Measurements from ENCODE around the gene CLIP4.
"Not testable (repeated sequence)": the region's sequence is repeated elsewhere in the genome, so short reads cannot be mapped to it uniquely, and the experiment has no call there.

The CLIP4 gene

DNA sequence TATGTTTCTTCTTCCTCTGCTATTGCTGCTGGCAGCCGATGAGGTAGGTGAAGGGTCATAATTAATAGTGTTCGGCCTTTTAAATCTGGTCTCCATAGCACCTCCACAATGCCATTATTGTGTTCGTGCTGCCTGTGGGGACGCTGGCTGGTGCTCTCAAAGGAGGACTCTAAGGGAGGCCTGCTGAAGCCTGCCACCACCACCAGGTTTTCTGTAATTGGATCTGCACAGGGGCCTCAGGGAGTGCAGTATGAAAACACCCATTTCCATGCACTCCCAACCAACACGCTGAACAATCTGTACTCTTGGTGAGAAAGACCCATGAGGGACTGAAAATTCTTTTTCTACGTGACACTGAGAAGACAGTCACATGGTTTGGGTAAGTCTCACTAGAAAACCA, 17.6 kb upstream of the CLIP4 start:
- no peak for DNase-seq (ENCODE audit: low read depth, low spot score)

DNA sequence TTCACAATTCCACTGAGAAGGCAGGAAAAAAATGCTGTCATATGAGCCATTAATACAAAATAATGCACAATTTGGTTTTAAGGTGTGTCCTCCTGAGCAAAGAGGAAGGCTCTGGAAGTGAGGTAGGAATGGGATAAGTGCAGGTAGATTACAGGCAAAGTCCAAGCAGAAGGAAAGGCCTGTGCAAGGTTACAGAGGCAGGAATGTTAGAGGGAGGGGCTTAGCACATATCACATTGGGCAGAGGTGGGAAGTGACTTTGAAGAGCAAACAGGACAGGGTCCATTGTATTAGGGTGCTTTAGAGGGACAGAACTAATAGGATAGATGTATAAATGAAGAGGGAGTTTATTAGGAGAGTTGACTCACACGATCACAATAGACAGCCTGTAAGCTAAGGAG, 14.7 kb upstream of the CLIP4 start:
- DNase-seq (ENCODE audit: low read depth, low spot score), result no peak

DNA sequence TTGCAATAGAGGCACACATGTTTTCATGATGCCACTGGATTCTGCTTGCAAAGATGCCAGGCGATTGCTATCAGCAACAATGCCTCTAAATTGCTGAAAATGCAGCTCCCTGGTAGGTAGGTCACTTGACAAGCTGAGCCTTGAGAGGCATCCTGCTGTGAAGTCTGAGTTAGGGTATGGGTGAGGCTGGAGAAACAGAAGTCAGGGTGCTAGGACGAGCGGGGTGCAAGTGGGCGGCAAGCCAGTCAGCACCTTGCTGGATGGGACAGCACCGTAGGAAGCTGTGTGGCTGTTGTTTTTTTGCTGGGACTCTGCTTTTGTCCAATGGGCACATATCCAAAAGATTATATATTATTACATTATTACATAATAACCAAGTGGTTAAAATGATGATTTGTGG, 10.5 kb upstream of the CLIP4 start:
- no peak for DNase-seq (ENCODE audit: low read depth, low spot score)

DNA sequence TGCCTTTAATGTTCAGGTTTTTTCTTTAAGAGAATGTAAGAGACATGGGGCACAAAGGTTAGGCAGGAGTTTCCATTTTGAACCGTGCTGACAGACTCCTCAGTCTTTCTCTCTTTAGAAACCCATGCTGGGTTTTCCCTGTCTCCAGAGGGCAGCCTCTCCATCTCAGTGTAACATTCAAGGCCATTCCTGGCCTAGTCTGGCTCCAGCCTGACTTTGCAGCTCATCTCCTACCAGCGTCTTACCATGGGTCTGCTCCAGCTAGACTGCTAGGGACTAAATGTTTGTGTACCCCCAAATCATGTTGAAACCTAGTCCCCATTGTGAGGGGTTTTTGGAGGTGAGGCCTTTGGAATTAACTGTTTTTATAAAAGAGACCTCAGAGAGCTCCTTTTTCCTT, 9.8 kb upstream of the CLIP4 start:
- DNase-seq (ENCODE audit: low read depth, low spot score), result no peak

DNA sequence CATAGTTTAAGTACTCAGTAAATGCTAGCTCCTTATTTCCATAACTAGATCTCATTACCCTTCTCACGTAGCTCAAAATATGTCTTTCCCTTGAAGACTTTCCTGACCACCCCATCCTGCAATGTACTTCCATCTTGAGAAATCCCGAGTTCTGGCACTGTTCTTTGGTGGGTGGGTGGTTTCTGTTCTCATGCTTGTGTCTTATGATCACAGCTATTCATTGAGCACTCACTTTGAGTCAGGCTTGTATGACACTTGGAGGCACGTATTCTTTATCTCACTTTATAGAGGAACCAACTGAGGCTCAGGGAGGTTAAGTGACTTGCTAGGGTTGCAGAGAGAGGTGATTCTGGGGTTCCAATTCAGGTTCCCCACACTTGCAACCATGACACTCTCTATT, 9.0 kb upstream of the CLIP4 start:
- no peak for DNase-seq (ENCODE audit: low read depth, low spot score)

DNA sequence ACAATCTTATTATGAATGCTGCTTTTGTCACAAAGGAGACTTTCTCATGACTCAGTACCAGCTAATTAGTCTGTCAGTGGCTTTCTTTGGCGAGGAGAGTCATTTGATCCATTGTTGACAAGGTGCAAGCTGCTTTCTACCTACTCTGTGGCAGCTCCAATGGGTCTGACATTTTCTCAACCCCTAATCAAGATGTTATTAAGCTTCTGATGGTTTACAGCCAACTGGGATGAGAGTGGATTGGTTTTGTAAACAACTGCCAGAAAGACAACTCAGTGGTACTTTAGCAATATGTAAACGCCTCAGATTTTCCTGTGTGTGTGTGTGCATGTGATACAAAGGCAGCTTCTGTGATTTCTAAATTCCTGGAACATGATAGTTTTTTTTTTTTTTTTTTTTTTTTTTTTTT, 8.2 kb upstream of the CLIP4 start:
- no peak for DNase-seq (ENCODE audit: low read depth, low spot score)

DNA sequence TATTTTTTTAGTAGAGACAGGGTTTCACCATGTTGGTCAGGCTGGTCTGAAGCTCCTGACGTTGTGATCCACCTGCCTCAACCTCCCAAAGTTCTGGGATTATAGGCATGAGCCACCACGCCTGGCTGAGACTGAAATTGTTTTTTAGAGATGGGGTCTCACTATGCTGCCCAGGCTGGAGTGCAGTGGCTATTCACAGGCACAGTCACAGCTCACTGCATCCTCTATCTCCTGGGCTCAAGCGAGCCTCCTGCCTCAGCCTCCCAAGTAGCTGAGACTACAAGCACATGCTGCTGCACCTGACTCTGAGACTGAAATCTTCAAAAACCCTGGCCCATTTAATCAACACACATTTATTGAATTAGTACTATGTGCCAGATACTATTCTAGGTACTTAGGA, 7.7 kb upstream of the CLIP4 start:
- DNase-seq (ENCODE audit: low read depth, low spot score), result not testable (repeated sequence)

DNA sequence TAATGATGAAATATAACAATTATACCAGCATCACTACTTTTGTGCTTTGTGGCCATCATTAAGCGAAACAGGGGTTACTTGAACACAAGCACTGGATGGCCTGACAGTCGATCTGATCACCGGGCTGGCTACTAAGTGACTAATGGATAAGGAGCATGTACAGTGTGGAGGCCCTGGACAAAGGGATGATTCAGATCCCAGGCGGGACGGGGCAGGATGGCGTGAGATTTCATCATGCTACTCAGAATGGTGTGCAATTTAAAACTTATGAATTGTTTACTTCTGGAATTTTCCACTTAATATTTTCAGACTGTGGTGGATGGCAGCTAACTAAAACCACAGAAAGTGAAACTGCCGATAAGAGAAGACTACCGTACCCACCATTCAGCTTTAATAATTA, 7.0 kb upstream of the CLIP4 start:
- DNase-seq (ENCODE audit: low read depth, low spot score), result no peak

DNA sequence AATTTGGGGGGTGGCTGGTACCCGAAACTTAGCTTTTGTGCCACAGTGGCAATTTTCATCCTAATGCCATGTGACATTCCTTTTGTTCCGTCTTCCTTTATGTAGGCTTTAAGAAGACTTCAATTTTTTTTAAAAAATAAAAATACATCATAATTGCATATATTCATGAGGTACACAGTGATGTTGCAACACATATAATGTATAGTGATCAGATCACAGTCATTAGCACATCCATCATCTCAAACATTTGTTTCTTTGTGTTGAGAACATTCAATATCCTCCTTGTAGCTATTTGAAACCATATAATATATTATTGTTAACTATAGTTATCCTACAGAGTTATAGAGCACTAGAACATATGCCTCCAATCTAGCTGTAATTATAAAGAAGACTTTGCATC, 6.0 kb upstream of the CLIP4 start:
- no peak for DNase-seq (ENCODE audit: low read depth, low spot score)

DNA sequence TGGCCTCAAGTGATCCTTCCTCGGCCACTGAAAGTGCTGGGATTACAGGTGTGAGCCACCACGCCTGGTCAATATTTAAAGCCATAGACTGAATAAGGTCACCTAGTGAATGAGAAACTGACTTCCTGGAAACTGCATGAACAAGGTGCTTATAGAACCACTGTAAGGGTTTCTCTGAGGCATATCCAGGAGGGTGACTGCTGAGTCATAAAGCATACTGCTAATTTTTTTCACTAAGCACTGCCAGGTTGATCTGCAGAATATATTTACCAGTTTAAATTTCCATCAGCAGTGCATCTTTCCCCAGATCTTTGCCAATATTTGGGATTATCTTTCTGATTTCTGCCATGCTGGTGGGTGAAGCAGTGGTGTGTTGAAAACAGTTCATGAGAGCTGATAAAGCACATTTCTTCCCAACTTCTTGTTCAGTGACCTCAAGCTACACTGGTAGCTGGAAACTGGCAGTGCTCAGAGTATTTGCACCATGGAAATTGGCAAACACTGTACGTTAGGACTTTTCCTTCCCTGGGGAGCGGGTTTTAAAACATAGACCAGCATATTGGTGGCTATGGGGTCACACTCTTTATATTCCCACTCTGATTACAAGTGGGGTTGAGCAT, 4.2 kb upstream of the CLIP4 start:
- DNase-seq (ENCODE audit: low read depth, low spot score), result no peak

DNA sequence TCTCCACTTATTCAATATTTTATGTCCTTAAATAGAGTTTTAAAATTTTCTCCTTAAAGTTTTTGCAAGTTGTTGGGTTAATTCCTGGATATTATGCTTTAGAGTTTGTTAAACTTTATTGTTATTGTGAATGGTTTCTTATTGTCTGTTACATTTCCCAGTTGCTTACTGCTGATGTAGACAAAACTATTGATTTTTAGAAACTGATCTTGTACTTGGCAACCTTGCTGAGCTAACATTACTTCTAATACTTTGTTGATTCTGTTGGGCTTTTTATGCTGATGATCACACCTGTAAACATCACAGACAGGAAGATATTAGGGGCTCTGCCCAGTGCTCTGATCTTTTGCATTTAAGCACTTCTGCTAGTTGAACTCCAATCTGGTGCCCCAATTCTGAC, 2.8 kb upstream of the CLIP4 start:
- no peak for DNase-seq (ENCODE audit: low read depth, low spot score)

DNA sequence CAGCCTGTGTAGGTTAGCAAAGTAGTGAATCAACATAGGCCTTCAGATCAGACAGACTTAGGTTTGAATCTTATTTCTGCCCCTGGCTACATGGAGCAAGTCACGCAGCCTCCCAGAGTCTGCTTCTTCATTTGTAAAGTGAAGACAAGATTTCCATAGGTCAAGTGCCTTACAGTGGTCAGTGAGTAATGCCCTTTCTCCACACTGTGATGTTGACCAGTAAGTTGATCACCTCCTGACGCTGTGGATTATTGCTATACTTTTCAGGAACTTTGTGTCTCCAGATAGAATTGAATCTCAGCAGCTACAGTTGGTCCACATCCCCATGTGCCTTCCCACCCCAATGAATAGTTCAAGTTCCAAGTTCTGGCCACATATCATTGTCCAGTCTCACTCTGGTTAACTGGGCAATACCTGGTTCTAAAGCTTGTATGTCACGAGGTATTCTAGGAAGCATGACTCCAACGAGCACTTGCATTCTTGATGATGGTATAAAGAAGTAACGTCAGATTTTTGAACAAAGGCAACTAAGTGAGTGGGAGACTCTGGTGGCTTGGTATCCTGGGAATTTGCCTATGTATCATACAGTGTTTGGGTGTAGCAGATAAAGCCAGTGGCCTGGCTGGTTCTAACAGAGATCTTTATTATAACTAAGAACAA, 2.1 kb upstream of the CLIP4 start:
- DNase-seq (ENCODE audit: low read depth, low spot score), result no peak

DNA sequence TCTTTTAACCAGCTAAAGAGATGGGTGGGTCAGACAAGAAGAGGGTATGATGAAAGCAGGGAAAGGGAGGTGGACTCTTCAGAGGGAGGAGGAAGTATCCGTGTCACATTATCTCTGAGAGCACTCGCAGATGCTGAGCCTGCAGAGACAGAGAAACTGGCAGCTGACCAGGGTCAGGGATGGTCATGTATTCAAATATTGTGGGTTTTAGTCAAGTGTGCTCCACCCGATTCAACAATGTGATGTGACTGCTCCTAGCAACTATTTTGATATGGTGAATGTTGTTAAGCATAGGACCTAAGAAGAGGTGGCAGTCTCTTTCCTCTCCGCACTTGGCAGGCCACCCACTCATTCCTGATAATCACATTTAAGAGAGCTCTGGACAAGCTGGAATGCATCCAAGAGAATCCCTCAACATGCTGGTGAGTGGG, 1.3 kb upstream of the CLIP4 start:
- no peak for DNase-seq (ENCODE audit: low read depth, low spot score)

DNA sequence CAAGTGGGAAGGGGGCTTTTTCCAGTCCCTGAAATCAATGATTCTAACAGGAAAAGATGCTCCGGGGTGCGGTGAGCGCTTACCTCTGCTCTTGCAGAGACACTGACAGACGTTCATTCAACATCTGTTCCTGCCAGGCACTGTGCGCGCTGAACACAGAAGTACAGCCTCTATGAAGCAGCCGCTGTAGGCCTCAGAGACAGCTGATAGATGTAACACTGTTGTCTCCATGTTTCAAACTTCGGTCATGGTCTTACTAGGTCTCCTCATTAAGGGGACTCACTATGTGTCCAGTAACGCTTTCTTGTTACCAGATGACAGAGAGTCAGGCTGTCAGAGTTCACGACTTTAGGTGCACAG, 649 bp upstream of the CLIP4 start:
- DNase-seq (ENCODE audit: low read depth, low spot score), result no peak

DNA sequence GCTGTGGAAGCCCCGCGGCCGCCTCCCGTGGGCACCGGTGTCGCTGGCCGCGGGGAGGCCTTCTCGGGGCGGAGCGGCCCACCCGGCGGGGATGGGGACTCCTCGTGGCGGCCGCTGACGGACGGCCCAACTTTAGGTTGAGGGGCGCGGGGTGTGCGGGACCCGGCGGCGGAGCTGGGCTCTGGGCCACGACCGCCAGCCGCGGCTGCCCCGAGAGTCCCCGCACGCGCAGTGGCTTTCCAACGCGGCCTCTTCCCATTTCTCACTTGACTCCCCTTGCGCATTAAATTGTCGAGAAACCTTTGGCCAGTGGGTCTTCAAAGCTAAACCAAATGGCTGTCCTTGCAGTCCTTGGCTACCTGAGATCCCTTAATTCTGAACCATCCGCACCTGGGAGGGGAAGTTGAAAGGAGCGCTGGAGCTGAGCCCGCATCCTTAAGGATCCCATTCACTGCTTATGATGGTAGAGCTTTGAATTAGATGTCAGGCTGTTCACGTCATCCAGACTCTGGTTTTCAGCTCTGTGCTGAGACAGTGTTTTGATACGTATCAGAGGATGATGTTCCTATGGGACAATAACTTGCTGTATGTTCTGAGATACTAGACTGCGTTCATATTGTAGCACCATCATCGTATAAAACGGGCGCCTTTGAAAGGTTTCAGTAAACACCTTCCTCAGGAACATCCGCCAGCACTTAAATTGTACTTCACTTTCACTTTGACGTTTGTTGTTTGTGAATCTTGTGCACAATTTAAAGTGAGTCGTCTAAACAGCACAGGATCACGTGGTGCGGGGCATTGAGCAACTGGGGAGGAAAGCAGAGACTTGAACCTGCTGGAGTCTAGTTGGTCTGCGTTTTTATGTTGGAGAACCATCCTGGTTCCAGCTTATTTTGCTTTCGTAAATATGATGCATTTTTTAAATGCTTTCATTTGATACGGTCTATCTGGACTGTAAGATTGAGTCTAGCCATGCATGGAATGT, 874 bp downstream of the CLIP4 start:
- no peak for DNase-seq (ENCODE audit: low read depth, low spot score)

DNA sequence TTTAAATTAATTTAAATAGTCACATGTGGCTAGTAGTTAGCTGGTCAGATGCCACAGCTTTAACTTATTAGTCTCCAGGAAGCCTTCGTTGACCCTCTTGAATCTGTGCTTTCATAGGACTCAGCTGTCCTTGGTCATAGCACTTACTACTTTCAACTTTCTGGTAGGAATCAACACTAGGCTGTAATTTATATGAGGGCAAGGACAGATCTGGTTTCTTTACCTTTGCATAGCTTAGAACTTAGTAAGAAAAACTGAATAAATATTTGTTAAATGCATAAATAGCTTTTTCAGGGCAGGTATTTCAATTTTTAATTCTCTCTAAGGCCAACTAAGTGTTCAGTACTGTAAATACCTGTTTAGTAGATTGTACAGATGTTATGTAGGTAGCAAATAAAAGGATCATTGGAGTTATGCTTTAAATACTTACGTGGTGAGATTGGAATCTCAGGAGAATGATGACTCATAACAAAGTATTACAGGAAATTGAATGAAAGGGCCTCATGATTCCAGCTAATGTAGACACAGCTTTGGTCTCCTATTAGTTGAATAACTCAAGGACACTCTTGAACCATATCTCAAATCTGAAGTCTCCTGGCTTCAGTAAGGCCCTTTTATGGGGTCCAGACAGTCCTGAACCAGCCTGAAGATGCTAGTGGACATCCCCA, 2.6 kb downstream of the CLIP4 start:
- DNase-seq (ENCODE audit: low read depth, low spot score), result no peak

DNA sequence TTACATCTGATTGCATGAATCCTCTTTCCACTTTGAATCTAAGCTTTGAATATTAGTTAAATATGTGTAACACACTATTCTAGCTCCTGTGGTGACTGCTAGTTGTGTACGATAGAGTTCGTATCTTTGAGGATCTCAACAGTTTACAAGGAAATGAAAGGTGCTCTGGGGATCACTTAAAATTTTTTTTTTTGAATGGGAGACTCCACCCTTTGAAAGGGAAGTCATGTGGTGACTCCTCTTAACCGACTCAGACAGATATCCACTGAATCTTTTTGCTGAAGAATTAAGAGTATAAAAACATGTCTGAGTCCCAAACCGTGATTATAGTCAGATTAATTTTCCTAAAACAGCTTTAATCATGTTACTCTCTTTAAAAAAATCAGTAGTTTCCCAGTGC, 4.0 kb downstream of the CLIP4 start:
- DNase-seq (ENCODE audit: low read depth, low spot score), result no peak

DNA sequence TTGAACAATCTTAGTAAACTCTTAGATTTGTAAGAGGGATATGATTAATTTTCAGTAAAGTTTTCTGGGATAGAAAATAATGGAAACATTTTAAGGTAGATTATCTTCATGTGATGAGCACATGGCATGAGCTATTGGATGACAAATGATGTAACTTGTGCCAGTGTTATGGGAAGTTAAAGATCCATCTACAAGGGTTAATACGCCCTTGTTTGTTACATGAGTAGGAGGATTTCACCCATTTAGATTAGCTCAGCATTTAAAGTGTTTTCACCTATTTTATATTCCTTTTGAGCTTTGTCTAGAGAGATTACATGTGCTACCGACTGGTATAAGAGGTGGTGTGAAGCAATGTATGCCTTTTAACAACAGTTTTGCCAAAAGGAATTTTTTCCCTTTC, 5.6 kb downstream of the CLIP4 start:
- no peak for DNase-seq (ENCODE audit: low read depth, low spot score)

DNA sequence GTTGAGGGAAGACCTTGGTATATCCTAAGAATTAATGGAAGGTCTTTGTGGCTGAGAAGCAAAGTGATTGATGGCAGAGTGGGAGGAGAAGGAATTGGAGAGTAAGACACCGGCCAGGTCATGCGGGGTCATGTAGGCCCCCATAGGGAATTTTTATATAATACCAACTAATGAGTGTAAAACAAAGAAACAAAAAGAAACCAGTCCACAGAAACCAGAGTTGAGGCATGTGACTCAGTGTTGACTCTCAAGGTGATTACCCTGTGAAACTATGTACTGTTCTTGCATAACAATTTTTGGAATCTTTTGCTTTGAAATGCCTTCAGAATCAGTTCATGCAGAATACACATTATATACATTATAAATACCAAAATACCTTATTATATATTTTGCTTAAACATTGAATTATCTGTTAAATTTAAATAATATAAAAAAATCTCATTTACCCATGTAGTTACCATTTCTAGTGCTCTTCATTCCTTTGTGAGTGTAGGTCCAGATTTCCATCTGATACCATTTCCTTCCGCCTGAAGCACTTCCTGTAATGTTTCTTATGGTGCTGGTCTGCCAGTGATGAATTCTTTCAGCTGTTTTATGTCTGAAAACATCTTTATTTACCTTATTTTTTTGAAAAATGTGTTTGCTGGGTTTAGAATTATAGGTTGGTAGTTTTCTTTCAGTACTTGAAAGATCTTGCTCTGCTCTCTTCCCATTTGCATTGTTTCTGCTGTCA, 8.6 kb downstream of the CLIP4 start:
- DNase-seq (ENCODE audit: low read depth, low spot score), result no peak

DNA sequence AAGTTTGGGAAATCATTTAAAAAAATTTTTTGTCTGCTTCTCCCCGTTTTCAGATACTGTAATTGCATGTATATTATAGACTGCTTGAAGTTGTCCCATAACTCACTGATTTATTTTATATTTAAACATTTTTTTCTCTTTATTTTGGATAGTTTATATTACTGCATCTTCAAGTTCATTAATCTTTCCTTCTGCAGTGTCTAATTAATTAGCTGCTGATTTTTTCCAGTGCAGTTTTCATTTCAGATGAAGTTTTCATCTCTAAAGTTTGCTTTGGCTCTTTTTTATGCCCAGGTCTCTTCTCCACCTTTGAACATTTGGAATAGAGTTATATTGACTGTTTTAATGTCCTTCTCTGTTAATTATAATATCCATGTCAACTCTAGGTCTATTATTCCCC, 9.3 kb downstream of the CLIP4 start:
- no peak for DNase-seq (ENCODE audit: low read depth, low spot score)

DNA sequence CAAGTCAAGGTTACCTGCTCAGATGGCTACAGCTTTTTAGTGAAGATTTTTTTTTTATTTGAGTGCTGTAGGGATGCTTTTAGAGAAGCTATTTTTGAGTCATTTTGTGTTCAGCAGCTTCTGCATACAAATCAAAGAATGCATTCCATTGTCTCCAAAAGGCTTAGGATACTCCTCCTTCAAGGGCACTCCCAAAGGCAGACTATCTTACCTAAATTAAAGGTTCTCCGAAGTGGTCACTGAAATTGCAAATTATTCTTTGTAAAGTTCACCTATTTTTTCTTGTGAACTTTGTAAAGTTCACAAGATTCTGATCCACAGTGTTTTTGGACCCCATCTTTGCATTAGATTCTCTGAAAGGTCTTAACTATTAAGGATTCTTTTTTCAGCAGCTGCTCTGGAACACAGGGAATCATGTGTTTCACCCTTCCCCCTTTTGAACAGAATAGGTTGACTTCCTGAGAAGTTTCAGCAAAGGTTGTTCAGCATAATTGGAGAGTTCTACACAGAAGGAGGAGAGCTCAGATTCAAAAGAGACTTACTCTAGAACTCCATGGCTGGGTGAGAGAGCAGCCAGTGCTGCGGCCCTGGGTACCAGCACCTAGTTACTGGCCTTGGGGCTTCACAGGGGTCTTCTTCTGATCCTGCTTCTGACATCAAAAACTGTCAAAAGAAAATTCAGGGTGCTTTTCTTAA, 14.5 kb downstream of the CLIP4 start:
- DNase-seq (ENCODE audit: low read depth, low spot score), result no peak
